Naive B cell (primary cell): ENCODE data around the gene HSP90AB1. TPM values are rescaled to one million over a fixed set of nuclear protein-coding genes. Genes with fewer than 3 reads are reported as not detected.

Source experiments
- ATAC-seq, 2 donors: fragments of 150-1000 bp; cut with Tn5 transposase; 2 replicates each; pipeline ENCODE4 v1.10.0; 2021; ENCODE audit warnings: low read depth in 2 of 2, mild to moderate bottlenecking in 2 of 2, moderate library complexity in 2 of 2
- DNase-seq: peaks from one replicate; pipeline ENCODE4 v3.0.0; 2022
- H3K27ac Mint-ChIP-seq, 6 donors: one replicate each; pipeline ENCODE4 v1.8.0; 2020 to 2022; ENCODE audit warnings: mild to moderate bottlenecking in 6 of 6, mixed read lengths in 6 of 6, moderate library complexity in 5 of 6, inconsistent platforms in 2 of 6
- H3K27me3 Mint-ChIP-seq, 3 donors: one replicate each; pipeline ENCODE4 v1.8.0; 2021 to 2022; ENCODE audit warnings: mixed read lengths in 3 of 3, mild to moderate bottlenecking in 1 of 3
- H3K36me3 Mint-ChIP-seq, 2 donors: one replicate each; pipeline ENCODE4 v1.8.0; 2020 to 2022; ENCODE audit warnings: mixed read lengths in 2 of 2, inconsistent platforms in 1 of 2, mild to moderate bottlenecking in 1 of 2
- H3K4me1 Mint-ChIP-seq, 3 donors: one replicate each; pipeline ENCODE4 v1.8.0; 2020 to 2022; ENCODE audit warnings: mixed read lengths in 3 of 3, inconsistent platforms in 1 of 3, mild to moderate bottlenecking in 1 of 3, moderate library complexity in 1 of 3
- H3K4me3 Mint-ChIP-seq, 8 donors: one replicate each; pipeline ENCODE4 v1.8.0; 2020 to 2022; ENCODE audit warnings: mild to moderate bottlenecking in 8 of 8, mixed read lengths in 8 of 8, moderate library complexity in 8 of 8, inconsistent platforms in 2 of 8
- H3K9me3 Mint-ChIP-seq, 7 donors: one replicate each; pipeline ENCODE4 v1.8.0; 2020 to 2022; ENCODE audit warnings: mixed read lengths in 7 of 7, mild to moderate bottlenecking in 5 of 7, inconsistent platforms in 2 of 7, moderate library complexity in 1 of 7
- polyA plus RNA-seq, 6 donors: library from polyadenylated mRNA; unstranded; fragments of 300-500 nt; fragmentation: Illumina TruSeq; gene quantifications; one replicate each; pipeline ENCODE4 v1.2.3, GENCODE V29; 2021; ENCODE audit warnings: low read depth in 6 of 6

Gene HSP90AB1
- polyA plus RNA-seq = 100 to 1,000 TPM; 420 to 486 (median 447) TPM

DNA sequence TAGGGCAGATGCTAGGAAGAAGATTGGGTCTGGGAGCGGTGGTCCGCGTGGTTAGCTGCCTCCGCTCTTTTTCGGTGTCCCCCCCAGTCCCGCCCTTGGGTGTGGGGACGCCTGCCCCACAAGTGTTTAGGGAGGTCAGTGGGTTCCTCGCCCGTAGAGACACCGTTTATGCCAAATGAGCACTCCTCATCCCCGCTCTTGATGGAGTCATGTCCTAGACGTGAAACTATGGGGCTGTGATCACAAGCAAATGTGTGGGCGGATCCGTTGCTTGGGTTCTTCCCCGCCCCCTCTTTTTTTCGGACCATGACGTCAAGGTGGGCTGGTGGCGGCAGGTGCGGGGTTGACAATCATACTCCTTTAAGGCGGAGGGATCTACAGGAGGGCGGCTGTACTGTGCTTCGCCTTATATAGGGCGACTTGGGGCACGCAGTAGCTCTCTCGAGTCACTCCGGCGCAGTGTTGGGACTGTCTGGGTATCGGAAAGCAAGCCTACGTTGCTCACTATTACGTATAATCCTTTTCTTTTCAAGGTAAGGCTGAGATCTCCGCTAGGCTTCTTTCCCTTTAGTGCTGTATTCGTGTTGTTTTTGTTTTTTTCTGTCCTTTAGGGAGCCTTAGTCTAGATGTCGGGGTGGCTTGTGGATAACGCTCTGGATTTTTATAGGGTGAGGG, at the start of gene HSP90AB1:
HSP90AB1 (plus strand) TSS at position 439 of the 675 bp plus-strand sequence. CDS start 1,529 bp downstream, outside the sequence.
- Mint-ChIP-seq H3K4me3 (peak within 1 kb of the TSS; percentile 95 to 100 (median 98)), H3K36me3 (peaks cover 16 to 31% of the 10 kb centered on the region in 2 donors), H3K4me1 (peaks cover 41 to 52% (median 43%) of the 10 kb centered on the region in 3 donors), H3K27me3 (peaks cover 0 to 4% (median 0%) of the 10 kb centered on the region in 3 donors), H3K9me3 (peaks cover 0 to 6% (median 0%) of the 10 kb centered on the region in 7 donors), H3K27ac (peak within 1 kb of the TSS; percentile 95 to 100 (median 98))
- DNase-seq = peak; percentile 98
- ATAC-seq = peak; percentile 71 to 76

DNA sequence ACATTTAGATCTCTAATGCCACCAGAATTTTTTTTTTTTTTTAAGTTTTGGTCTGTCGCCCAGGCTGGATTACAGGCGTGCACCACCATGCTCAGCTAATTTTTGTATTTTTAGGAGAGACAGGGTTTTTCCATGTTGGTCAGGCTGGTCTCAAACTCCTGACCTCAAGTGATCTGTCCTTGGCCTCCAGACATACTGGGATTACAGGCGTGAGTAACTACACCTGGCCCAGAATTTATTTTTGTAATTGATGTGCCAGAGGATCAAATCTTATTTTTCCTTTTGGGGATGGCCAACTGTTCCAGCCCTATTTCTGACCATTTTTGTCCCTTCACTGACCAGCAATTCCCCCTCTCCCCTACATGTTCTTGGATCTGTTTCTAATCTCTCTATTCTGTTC, 48.2 kb upstream of the HSP90AB1 start:
- Mint-ChIP-seq H3K4me1 (no peaks in the 10 kb centered on the region), H3K27ac (no peak overlapping the region), H3K27me3 (peaks cover 0 to 15% (median 13%) of the 10 kb centered on the region in 3 donors), H3K9me3 (no peaks in the 10 kb centered on the region), H3K4me3 (no peak overlapping the region), H3K36me3 (no peaks in the 10 kb centered on the region)
- ATAC-seq (no peak), DNase-seq (no peak)

DNA sequence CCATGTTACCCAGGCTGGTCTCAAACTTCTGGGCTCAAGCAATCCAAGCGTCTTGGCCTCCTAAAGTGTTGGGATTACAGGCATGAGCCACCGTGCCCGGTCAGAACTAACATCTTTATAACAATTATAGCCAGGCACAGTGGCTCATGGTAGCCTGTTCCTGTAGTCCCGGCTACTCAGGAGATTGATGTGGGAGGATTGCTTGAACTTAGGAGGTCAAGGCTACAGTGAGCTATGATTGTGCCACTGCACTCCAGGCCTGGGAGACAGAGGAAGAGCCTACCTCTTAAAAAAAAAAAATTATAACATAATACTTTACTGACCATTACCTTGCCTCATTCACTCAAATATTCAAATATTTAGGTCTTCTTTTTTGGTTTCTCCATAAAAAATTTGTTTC, 47.0 kb upstream of the HSP90AB1 start:
- ATAC-seq = no peak
- Mint-ChIP-seq H3K27me3 (peaks cover 0 to 9% (median 5%) of the 10 kb centered on the region in 3 donors), H3K9me3 (no peaks in the 10 kb centered on the region), H3K4me3 (no peak overlapping the region), H3K27ac (no peak overlapping the region), H3K4me1 (no peaks in the 10 kb centered on the region), H3K36me3 (no peaks in the 10 kb centered on the region)
- no peak for DNase-seq

DNA sequence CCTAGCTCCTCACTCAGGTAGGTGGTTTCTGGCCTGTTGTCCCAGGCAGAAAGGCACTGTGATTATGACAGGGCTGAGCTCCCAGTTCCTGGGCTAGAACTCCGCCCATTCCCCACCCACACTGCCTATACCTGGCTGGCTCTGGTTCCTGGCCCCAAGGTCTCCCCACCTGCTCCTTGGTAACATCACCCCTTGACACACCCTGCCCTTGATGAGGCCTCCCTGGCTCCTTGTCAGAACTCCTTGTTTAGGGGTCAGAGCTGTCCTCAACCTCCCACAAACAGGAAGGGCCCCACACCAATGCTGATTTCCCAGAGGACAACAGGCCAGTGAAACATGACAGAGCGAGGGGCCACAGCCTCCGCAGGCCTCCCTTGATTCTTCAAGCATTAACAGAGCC, 45.7 kb upstream of the HSP90AB1 start:
- Mint-ChIP-seq H3K36me3 (no peaks in the 10 kb centered on the region), H3K9me3 (no peaks in the 10 kb centered on the region), H3K4me3 (no peak overlapping the region), H3K4me1 (no peaks in the 10 kb centered on the region), H3K27ac (no peak overlapping the region), H3K27me3 (peaks cover 0 to 9% (median 5%) of the 10 kb centered on the region in 3 donors)
- no peak for DNase-seq
- no peak for ATAC-seq

DNA sequence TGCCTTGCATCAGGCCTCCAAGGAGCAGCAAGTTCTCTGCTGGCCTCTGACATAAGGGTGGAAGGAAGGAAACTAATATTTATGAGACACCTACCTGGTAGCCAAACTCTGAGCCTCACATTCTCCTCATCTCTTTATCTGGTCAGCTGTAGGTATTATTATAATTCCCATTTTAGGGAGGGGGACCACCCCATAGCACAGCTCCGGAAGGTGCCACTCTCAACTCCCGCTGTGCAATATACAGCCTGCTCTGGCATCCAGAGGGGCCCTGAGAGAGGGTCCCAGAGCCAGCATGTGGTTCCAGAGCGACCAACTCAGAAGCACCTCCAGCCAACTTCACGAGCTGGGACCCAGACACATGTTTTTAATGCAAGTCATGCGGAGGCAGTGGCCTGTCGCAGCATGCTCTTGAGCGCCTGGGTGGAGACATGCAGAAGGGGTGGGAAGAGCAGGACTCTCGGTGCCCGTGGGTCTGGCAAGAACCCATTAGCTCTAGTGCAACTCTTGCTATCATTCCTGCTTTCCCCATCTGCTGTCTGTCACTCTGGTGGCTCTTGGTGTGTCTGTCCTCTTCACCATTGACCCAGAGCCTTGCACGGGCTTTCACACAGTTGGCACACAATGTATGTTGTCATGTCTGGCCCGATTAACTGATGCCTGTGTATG, 45.1 kb upstream of the HSP90AB1 start:
- H3K9me3 Mint-ChIP-seq = no peaks in the 10 kb centered on the region
- H3K4me3 Mint-ChIP-seq = no peak overlapping the region
- ATAC-seq = no peak
- H3K4me1 Mint-ChIP-seq = no peaks in the 10 kb centered on the region
- peaks cover 0 to 9% (median 5%) of the 10 kb centered on the region in 3 donors for H3K27me3 Mint-ChIP-seq
- no peak for DNase-seq
- no peaks in the 10 kb centered on the region for H3K36me3 Mint-ChIP-seq
- no peak overlapping the region for H3K27ac Mint-ChIP-seq

DNA sequence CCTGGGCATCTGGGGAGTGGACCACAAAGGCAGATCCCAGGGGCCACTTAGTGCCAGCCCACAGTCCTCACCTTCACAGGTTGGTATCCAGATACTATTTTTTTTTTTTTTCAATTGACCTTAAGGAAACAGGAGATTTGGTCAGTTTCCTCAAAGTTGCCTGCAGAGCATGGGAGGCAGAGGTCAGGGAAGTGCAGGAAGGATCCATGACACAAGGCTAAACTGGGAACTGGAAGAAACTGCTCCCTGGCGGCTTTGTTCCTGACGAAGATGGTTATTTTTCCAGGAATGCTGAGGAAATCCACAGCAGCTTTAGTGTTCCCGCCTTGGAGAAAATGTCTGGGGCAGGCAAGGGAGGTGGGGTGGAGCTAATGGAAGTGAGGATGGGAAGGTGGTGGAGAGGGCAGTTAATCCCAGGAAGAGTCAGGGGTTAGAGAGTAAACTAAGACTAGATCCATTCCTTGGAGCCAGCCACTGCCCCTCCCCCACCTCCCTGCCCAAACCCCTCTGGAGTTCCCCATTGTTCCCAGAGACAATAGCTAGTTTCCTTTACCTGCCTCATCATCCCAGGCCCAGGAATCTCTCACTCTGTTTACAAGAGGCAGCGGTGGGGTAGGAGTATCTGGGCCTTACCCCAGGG, 44.4 kb upstream of the HSP90AB1 start:
- Mint-ChIP-seq H3K27ac (no peak overlapping the region), H3K36me3 (no peaks in the 10 kb centered on the region)
- no peak for DNase-seq

DNA sequence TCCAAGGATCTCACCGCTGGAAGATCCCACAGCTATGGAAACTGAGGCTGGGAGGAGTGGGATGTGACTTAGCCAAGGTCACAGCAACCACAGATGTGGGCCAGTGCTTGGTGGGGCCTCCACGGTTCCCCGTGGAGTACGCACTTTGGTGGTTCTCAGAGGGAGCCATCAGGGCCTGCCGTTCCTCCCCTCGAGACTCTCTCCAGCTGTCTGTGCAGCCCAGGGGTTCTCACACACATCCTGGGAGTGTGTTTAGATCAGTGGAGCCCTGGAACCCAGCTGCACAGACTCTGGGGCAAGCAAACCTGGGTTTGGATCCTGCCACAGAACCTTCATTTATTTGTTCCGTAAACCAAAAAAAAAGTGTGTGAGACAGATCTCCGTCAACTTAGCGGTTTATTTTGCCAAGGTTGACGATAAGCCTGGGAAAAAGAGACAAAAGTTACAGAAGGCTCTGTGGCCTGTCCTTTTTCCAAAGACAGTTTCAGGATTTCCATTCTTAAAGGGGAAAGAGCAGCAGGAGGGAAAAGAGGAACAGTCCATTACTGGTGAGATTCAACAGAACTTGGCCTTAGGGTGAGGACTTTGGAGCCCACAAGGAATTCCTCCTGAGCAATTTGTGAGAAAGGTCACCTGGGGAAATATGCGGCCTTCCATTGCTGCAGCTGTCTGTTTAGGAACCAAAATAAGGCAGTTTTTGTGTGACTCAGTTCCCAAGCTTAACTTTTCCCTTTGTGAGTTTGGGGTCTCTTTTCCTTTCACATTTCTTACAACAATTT, 43.7 kb upstream of the HSP90AB1 start:
- no peak for DNase-seq
- no peak overlapping the region for H3K4me3 Mint-ChIP-seq
- H3K4me1 Mint-ChIP-seq = no peaks in the 10 kb centered on the region
- H3K9me3 Mint-ChIP-seq = no peaks in the 10 kb centered on the region
- no peaks in the 10 kb centered on the region for H3K36me3 Mint-ChIP-seq
- peaks cover 0 to 13% (median 5%) of the 10 kb centered on the region in 3 donors for H3K27me3 Mint-ChIP-seq
- ATAC-seq = no peak
- no peak overlapping the region for H3K27ac Mint-ChIP-seq

More for the DNA sequence above, 44.4 kb upstream of the HSP90AB1 start:
- Mint-ChIP-seq H3K4me3 (no peak overlapping the region), H3K9me3 (no peaks in the 10 kb centered on the region), H3K4me1 (no peaks in the 10 kb centered on the region), H3K27me3 (peaks cover 0 to 9% (median 5%) of the 10 kb centered on the region in 3 donors)
- no peak for ATAC-seq

DNA sequence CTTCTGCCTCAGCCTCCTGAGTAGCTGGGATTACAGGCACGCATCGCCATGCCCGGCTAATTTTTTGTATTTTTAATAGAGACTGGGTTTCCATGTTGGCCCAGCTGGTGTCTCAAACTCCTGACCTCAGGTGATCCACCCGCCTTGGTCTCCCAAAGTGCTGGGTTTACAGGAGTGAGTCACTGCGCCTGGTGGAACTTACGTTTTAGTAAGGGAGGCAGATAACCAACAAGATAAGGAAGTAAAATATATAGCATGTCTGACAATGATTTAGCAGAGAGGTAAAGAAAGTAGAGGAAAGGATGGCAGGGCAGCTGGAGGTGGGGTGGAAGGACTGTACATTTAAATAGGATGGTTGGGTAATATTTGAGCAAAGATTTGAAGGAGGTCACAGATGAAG, 42.9 kb upstream of the HSP90AB1 start:
- Mint-ChIP-seq H3K27ac (no peak overlapping the region), H3K27me3 (peaks cover 0 to 17% (median 5%) of the 10 kb centered on the region in 3 donors), H3K36me3 (no peaks in the 10 kb centered on the region), H3K9me3 (no peaks in the 10 kb centered on the region), H3K4me3 (no peak overlapping the region), H3K4me1 (no peaks in the 10 kb centered on the region)
- ATAC-seq (no peak), DNase-seq (no peak)

DNA sequence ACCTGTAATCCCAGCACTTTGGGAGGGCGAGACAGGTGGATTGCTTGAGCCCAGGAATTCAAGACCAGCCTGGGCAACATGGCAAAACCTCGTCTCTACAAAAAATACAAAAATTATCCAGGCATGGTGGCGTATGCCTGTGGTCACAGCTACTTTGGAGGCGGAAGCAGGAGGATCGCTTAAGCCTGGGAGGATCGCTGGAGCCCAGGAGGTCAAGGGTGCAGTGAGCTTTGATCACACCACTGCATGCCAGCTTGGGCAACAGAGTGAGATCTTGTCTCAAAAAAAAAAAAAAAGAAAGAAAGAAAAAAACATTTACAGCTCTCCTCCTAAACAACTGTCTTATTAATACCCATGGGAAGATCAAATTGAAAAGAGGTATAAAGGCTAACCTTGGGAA, 38.9 kb upstream of the HSP90AB1 start:
- Mint-ChIP-seq H3K27me3 (peaks cover 0 to 9% (median 0%) of the 10 kb centered on the region in 3 donors), H3K4me3 (no peak overlapping the region), H3K9me3 (no peaks in the 10 kb centered on the region), H3K27ac (peak overlapping the region in 1 of 6 donors; percentile 67), H3K4me1 (no peaks in the 10 kb centered on the region), H3K36me3 (no peaks in the 10 kb centered on the region)
- DNase-seq = no peak
- ATAC-seq = no peak

DNA sequence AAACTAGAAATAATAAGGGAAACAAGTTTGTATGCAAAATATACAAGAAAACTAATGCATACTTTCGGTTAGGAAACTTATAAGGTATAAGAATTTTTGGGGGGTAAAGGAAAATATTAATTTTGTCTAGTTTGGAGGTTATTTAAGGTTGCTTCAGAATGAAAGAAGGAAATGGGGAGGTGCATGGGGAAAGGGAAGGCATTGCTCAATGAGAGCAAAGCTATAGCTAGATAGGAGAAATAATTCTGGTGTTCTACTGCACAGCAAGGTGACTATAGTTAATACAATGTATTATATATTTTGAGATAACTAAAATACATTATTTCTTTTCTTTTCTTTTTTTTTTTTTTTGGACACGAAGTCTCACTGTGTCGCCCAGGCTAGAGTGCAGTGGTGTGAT, 35.6 kb upstream of the HSP90AB1 start:
- H3K36me3 Mint-ChIP-seq = no peaks in the 10 kb centered on the region
- no peak overlapping the region for H3K4me3 Mint-ChIP-seq
- no peak for ATAC-seq
- H3K27me3 Mint-ChIP-seq = peaks cover 0 to 15% (median 0%) of the 10 kb centered on the region in 3 donors
- H3K27ac Mint-ChIP-seq = peak overlapping the region in 1 of 6 donors; percentile 6
- H3K9me3 Mint-ChIP-seq = no peaks in the 10 kb centered on the region
- H3K4me1 Mint-ChIP-seq = no peaks in the 10 kb centered on the region
- no peak for DNase-seq

DNA sequence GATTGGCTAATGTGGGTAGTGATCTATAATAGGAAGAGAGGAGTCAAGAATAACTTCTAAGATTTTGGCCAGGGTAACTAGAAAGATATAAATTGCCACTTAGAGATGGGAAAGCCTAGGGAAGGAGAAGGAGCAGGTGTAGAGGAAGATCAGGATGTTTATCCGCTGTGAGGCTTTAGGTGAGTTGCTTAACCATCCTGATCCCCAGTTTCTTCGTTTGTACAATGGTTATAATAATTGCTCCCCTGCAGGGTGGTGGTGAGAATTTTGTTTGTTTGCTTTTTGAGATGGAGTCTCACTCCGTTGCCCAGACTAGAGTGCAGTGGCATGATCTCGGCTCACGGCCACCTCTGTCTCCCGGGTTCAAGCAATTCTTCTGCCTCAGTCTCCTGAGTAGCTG, 32.6 kb upstream of the HSP90AB1 start:
- Mint-ChIP-seq H3K27me3 (peaks cover 0 to 7% (median 0%) of the 10 kb centered on the region in 3 donors), H3K4me1 (peaks cover 5 to 10% (median 5%) of the 10 kb centered on the region in 3 donors), H3K4me3 (no peak overlapping the region), H3K27ac (peak overlapping the region in 1 of 6 donors; percentile 1), H3K9me3 (no peaks in the 10 kb centered on the region), H3K36me3 (no peaks in the 10 kb centered on the region)
- ATAC-seq (no peak), DNase-seq (no peak)

DNA sequence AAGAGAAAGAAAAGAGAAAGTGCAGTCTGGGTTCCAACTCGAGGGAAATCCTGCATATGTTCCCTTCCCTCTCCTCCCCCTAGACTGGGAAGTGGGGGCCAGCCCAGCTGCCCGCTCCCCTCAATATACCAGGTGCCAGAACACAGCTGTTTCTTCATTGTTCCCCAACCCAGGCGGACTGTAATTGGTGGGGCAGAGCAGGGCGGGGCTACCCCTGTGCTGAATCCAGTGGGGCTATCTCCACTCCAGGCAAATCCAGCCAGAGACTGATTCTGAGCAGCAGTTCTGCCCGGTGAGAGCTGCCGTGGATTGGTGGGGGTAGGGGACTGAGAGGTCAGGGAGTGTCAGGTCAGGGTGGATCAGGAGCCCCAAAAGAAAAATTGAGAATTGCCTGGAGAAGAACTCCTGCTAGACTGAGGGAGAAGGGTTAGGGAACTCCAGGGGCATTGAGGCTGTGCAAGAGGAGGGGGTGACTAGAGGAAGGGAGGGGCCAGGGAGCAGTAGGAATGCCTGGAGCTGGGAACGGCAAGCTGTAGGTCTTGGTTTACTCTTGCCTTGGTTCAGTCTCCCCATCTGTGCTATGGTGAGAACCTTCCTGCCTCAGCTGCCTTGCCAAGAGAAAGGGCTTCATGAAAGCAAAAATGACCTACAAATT, 30.1 kb upstream of the HSP90AB1 start, which contains the start of gene MYMX:
MYMX (plus strand) TSS at position 250 of the 655 bp plus-strand sequence. CDS start 546 bp downstream, outside the sequence.
- no peaks in the 10 kb centered on the region for H3K36me3 Mint-ChIP-seq
- no peak for ATAC-seq

More for the DNA sequence above, 30.1 kb upstream of the HSP90AB1 start, which contains the start of gene MYMX:
- Mint-ChIP-seq H3K27me3 (peaks cover 0 to 7% (median 0%) of the 10 kb centered on the region in 3 donors), H3K27ac (peak within 1 kb of the TSS in 2 of 6 donors; percentile 38 to 71), H3K9me3 (no peaks in the 10 kb centered on the region), H3K4me1 (peaks cover 17 to 24% (median 18%) of the 10 kb centered on the region in 3 donors), H3K4me3 (peak within 1 kb of the TSS in 3 of 8 donors; percentile 3 to 41 (median 6))
- DNase-seq = no peak
